NCI-H187 (cell line): ENCODE measurements around the gene VWA3A.
"Not testable (repeated sequence)": the region's sequence is repeated elsewhere in the genome, so short reads cannot be mapped to it uniquely, and the experiment has no call there.

Experiments used
- DNase-seq, 2 experiments: peaks; one replicate each; lab custom pipeline; 2025; lab: John Stamatoyannopoulos, UW

Gene VWA3A

DNA sequence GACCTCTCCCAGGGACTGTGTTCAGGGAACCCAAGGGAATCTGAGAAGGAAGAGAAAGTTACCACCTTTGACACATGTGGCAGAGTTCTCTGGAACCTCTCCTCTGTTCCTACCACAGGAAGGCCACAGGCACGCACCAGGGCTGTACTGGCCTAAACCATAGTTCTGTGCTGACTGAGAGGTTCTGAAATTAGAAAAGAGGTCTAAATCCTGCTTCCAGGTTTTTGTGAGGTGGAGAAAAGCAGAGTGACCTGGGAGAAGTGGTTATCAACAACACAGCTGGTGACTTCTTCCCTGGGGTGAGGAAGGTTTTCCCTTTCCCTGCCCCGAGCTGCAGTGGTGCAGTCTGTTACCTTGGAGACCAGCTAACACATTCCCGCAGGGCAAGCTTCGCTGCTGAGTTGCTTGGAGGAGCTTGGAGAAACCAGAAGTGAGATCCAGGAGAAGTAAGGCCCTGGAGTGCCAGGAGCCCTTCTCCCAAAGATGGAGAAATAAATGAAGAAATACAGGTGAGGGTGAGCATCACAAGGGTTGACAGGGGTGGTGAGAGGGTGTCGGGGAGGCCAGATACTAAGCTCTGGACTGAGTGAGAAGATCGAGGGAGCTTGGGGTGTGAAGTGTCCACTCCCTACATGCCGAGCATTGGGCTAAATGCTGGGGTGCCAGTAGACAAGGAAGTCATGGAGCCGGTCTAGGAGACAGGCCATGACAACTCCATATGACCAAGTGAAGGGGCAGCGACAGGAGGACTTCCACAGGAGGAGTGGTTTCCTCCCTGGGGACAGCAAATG is at the start of gene VWA3A:
Gene VWA3A (plus strand): TSS at position 399 of the 791 bp plus-strand sequence. CDS start 97 bp downstream, at position 496.
- DNase-seq = no peak

DNA sequence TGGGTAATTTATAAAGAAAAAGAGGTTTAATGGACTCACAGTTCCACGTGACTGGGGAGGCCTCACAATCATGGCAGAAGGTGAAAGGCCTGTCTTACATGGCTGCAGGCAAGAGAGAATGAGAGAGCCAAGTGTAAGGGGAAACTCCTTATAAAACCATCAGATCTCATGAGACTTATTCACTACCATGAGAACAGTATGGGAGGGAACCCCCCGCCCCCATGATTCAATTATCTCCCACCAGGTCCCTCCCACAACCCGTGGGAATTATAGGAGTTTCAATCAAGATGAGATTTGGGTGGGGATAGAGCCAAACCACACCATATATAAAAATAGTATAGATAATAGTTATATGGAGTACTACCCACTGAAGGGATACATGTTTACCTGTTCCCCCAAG is 48.5 kb upstream of the VWA3A start:
- not testable (repeated sequence) for DNase-seq

DNA sequence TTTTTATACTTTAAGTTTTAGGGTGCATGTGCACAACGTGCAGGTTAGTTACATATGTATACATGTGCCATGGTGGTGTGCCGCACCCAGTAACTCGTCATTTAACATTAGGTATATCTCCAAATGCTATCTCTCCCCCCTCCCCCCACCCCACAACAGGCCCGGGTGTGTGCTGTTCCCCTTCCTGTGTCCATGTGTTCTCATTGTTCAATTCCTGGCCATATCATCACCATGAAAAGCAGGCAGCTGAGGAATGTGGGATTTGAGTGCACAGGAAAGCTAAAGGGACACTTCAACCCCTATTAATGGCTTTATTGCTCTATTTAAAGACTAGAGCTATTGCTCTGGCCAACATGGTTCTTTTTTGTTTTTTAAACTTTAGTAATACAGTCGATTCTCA is 46.5 kb upstream of the VWA3A start:
- DNase-seq = not testable (repeated sequence)

DNA sequence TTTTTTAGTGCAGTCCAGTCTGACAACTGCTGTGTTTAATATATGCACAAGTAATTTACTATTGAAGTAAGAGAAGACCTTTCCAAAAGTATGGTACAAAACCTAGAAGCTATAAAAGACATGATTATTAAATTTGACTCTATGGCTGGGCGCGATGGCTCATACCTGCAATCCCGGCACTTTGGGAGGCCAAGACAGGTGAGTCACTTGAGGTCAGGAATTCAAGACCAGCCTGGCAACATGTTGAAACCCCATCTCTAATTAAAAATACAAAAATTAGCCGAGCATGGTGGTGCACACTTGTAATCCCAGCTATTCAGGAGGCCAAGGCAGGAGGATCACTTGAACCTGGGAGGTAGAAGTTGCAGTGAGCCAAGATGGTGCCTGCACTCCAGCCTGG is 41.4 kb upstream of the VWA3A start:
- DNase-seq = no peak

DNA sequence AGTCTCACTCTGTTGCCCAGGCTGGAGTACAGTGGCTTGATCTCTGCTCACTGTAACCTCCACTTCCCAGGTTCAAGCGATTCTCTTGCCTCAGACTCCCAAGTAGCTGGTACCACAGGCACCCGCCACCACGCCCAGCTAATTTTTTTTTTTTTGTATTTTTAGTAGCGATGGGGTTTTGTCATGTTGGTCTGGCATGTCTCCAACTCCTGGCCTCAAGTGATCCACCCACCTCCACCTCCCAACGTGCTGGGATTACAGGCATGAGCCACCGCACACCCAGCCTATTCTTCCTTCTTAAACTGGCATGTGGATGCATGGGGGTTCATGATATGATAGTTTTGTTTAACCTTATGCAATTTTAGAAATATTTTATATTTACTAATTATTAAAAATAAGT is 39.4 kb upstream of the VWA3A start:
- no peak for DNase-seq

DNA sequence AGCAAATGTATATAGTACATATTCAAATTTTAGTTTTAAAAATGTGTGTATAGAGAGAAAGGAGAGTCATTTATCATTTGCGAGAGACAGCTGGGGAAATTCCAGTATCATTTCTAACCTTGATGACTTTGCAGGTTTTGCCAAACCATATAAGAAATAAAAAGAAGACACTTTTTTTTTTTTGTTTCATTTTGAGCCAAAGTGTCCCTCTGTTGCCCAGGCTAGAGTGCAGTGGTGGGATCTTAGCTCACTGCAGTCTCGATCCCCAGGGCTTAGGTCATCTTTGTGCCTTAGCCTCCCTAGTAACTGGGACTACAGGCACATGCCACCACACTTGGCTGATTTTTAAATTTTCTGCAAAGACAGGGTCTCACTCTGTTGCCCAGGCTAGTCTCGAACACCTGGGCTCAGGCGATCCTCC is 38.4 kb upstream of the VWA3A start:
- DNase-seq = no peak

DNA sequence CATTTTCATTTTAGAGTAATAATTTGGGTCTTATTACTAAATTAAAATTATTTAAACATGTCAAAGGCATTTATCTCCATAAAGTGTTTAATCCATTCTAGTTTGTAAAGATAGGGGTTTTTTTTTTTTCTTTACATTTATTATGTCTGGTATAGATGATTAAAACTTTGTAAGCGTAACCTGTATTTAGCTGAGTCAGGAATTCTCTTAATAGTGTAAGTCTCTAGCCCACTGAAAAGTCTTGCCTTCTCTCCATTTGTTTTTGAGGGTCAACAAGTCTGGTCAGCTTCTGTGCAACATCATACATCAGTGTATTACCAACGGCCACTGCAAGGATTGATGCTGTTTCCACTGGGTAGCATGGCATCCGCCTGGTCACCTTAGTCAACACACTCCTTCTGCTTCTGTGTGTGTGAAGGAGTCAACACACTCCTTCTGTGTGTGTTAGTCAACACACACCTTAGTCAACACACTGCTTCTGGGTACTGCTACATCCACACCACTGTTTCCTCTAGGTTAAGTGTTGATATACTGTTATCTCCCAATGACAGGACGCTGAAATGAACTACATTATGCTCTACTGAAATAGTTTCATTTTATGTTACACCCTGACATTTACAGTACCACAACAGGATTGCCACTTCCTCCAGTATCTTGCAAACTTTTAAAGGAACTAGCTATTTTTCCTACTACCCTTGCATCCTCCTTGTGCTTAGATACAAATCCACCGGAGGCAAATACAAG is 37.3 kb upstream of the VWA3A start:
- no peak for DNase-seq

GRCh38 chr16:22055881-22056280 is 36.5 kb upstream of the VWA3A start:
- no peak for DNase-seq

DNA sequence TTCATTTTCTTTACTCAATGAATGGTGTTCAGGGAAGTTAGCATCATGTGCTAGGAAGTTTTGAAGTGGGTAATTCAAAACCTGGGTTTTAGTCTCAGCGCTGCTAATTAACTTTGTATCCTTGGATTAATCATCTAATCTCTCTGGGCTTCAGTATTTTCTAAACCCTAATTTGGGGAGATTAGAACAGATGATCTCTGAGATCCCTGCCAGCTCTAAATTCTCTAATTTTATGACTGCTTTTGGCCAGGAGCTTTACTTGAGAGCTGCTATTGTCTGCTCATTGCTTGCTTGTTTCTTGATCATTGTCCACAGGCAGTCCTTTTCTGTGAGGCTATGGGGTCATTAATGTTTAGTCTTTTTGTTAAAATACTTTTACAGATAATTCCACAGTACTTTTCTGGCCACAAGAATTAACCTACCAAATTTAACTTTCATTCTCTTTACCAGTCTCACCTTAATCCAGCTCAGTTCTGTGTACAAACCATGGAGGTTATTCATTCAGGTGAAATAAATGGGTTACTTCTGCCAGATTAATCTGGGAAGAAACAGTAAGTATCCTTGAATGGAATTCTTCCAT is 28.4 kb upstream of the VWA3A start:
- no peak for DNase-seq

DNA sequence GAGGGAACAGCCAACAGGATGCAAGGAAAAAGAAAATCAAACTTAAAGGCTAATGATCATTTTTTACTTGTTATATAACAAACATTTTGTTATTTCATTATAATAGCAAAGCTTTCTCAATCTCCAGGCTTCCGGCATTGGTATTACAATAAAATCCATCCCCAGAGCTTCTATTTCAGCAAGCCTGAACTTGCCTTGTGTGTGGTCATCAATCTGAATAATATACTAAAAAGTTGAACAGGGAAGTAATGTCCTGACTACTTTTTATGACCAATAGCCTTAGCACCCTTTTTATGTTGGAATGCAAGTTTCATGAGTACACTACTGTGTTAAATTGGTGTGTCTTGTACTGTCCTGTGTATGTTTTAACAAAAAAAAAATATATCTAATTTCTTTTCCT is 27.1 kb upstream of the VWA3A start:
- DNase-seq = no peak

GRCh38 chr16:22070361-22071330 is 21.7 kb upstream of the VWA3A start:
- no peak for DNase-seq

DNA sequence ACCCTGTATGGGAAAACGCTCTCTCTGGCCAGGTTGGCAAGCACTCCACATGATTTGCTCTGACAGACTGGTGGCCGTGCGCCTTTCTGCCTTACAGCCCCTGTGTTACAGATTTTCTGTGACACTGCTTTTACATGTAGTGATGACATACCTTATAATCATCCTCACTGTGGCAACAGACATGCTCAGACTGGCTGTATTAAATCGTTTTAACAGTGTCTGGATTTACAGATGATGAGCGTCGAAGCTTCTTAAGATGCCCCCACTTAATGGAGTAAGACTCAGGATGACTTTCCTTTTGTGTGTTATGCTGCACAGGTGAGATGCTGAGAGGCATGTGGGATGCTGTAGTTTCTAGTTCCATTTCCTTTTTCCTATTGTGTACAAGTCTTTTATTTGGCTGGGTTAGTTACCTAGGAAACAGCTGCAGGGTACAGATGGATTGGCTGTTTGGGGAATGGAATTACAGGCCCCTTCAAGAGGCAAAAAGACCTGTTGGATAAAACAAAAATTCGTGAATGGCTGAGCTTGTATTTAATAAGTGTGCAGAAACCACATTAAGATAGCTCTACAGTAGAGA is 20.9 kb upstream of the VWA3A start:
- no peak for DNase-seq

DNA sequence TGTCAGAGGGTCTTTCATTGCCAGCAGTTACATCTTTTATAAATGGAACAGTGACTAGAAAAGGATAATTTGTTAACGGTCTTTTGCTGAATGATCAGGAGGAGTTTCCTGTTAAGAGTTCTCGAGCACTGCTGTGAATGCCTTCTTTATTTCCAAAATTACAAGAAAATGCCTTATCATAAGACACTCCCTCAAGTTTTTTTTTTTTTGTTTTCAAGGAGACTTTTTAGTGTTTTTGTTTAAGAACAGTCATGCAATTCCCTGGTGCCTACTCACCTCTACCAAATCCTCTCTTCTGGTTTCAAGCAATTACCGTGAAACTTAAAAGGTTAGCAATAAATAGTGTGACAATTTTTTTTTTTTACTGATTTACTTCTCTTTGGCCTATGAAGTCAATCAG is 19.0 kb upstream of the VWA3A start:
- DNase-seq = no peak

GRCh38 chr16:22075043-22075757 is 17.1 kb upstream of the VWA3A start:
- DNase-seq = no peak

GRCh38 chr16:22075776-22076175 is 16.6 kb upstream of the VWA3A start:
- no peak for DNase-seq

DNA sequence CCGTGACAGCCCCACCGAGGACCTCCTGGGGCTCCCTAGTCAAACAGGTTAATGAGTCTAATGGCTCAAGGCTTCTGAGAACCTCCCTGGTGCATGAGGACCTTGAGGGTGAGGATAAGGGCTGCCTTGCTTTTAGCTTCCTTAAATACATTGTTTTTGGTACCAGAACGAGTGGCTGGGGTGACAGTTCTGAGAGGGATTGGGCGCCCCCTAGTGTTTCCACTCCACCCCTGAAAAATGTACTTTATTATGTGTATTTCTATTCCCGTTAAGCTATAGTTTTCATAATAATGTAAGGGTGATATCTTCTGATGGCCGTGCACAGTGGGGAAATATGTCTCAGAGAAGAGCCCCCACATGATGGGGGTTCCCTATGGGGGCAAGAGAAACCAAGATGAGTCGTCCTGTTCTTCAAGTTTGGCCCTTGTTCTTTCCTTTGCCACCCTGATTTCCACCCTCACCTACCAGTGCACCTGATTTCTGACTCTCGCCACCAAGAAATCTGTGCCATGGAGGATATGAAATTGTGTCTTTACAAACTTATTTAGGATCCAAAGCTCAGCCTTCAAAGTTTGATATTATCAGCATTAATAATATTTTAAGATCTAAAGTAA is 14.5 kb upstream of the VWA3A start:
- DNase-seq = no peak

- DNase-seq = no peak
Observed at GRCh38 chr16:22078656-22079055, 13.7 kb upstream of the VWA3A start.

DNA sequence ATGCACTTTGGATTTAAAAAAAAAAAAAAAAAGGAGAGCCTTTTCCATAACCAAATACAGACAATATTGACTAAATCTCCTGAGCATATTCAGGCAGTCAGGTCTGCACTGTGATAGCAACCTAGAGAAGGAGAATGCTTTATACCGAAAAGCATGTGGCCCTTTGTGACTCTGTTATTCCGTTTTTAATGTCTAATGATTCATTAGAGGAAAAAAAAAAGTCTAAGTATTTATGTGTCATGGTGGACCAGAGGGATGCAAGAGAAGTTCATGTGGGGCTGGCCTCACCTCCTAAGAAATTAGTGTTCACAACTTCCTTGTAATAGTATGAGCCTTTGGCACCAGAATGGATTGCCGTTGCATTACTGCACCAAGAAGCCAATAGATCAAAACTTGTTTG is 11.3 kb upstream of the VWA3A start:
- DNase-seq = no peak

DNA sequence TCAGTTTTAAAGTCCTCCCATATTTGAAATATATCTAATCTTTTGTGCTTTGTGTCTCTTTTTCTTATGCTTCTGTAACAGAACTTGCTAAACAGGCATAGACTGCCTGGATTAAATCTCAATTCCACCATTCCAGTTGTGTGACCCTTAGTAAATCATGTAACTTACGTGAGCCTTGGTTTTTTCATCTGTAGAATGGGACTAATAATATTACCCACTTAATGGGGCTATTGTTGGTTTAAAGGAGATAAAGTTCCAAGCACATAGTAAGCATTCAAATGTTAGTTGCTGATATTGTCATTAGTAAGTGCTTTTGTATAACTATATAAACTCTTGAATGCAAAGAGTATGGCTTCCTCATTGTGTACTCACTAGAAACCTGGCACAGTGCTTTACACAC is 5.9 kb upstream of the VWA3A start:
- DNase-seq = no peak

DNA sequence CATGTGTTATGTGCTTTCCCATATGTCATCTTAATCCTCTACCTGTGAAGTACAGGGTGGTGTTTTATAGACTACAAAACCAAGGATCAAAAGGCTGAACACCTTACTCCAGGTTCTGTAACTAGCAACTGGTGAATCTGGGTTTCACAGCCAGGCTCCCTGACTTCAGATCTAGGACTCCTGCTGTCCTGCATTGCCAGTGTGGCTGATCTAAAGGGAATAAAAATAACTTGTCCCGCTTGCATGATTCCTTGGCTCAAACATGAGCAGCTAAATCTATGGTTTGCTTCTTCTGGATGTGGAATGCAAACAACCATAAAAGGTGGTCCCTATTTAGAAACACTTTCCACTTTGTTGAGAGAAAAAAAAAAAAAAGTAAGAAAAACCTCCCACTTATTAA is 3.7 kb upstream of the VWA3A start:
- DNase-seq = no peak
